Transverse colon (tissue), 4 donors: ENCODE results near the gene CKS1B. TPM values are rescaled to one million over a fixed set of nuclear protein-coding genes. Genes with fewer than 3 reads are reported as not detected.
A peak's percentile ranks its signal among the peaks of the same experiment; 100 is the strongest.

Experiments
- DNase-seq: peaks from one replicate; pipeline ENCODE4 v3.0.0-alpha.2; 2019
- H3K27ac ChIP-seq, 4 donors: fragments of 200-600 bp; sonication (generic); 2 replicates each; pipeline ENCODE4 v1.5.1; 2016 to 2018; ENCODE audit warnings: inconsistent platforms in 4 of 4
- H3K27me3 ChIP-seq: fragments of 200-600 bp; sonication (generic); 2 replicates; pipeline ENCODE4 v1.5.1; 2017; ENCODE audit warnings: inconsistent platforms
- H3K36me3 ChIP-seq, 4 donors: fragments of 200-600 bp; sonication (generic); 2 replicates each; pipeline ENCODE4 v1.5.1; 2017 to 2019; ENCODE audit warnings: inconsistent platforms in 4 of 4
- H3K4me1 ChIP-seq, 4 donors: fragments of 200-600 bp; sonication (generic); 2 replicates each; pipeline ENCODE4 v1.5.1; 2017 to 2020; ENCODE audit warnings: inconsistent platforms in 4 of 4
- H3K4me3 ChIP-seq, 4 donors: fragments of 200-600 bp; sonication (generic); 1 replicate in 1 of 4; 2 replicates in 3 of 4; pipeline versions ENCODE4 v1.5.1 to v1.6.1; 2017 to 2019; ENCODE audit warnings: inconsistent platforms in 4 of 4
- H3K9me3 ChIP-seq, 2 donors: fragments of 200-600 bp; sonication (generic); 2 replicates each; pipeline ENCODE4 v1.5.1; 2017 to 2019; ENCODE audit warnings: inconsistent platforms in 2 of 2
- CTCF ChIP-seq, 5 experiments: fragments of 200-600 bp in 3 of 5; fragments of 450-650 bp in 2 of 5; sonication (generic) in 3 of 5; IDR thresholded peaks; 1 replicate in 2 of 5; 2 replicates in 3 of 5; pipeline ENCODE4 v1.5.1; 2016 to 2017; ENCODE audit warnings: antibody characterized with exemption in 5 of 5, inconsistent platforms in 3 of 5, mild to moderate bottlenecking in 2 of 5, moderate library complexity in 1 of 5
- EP300 ChIP-seq: sonication (generic); formaldehyde crosslinking; IDR thresholded peaks from one replicate; pipeline ENCODE4 v1.6.1; 2017; ENCODE audit warnings: antibody characterized with exemption, low read depth
- POLR2A ChIP-seq: fragments of 450-650 bp; IDR thresholded peaks from one replicate; pipeline ENCODE4 v1.6.1; 2016; ENCODE audit warnings: antibody characterized with exemption, mild to moderate bottlenecking, moderate library complexity
- POLR2AphosphoS5 ChIP-seq, 3 donors: sonication (generic); formaldehyde crosslinking; IDR thresholded peaks; one replicate each; pipeline ENCODE4 v1.6.1; 2016; ENCODE audit warnings: antibody characterized with exemption in 3 of 3
- WGBS, 2 donors: methylation state at CpG; one replicate each; pipeline ENCODE4 v1.1.5; 2018; ENCODE audit warnings: low coverage in 1 of 2; 5-methylcytosine and 5-hydroxymethylcytosine counted together
- in situ Hi-C, 4 donors: fragments of 200-750 bp; cut with MboI; loops; one replicate each; pipeline versions ENCODE4 v1.15.0 to v1.15.1; 2017; ENCODE audit warnings: low sequenced_read_pairs in 3 of 4, low pct_ligation_motif_present in 1 of 4, low pct_unique_long_range_greater_than_20kb in 1 of 4
- intact Hi-C: fragments of 100-400 bp; cut with DNase I; formaldehyde crosslinking; loops from one replicate; pipeline ENCODE4 v1.15.1; 2023; ENCODE audit warnings: low total_unique reads
- total RNA-seq, 4 donors: library from RNA; depleted of rRNA; stranded (reverse); fragments of >200 nt; gene quantifications; one replicate each; pipeline ENCODE4 v1.1.0, GENCODE V29; 2016

The CKS1B gene
- total RNA-seq, 4 donors from 2014 or later, result 28.9 to 41.4 (median 35.2) TPM; not detected in 1

GRCh38 chr1:155005076-155006011 lies 30.9 kb downstream of the CKS1B start:
- intact Hi-C loops (no loop called here), in situ Hi-C loops (no loop called here)
- H3K9me3 ChIP-seq, result no peaks in the 10 kb centered on the region
- peak; percentile 86 for DNase-seq
- no peaks in the 10 kb centered on the region for H3K36me3 ChIP-seq
- H3K27me3 ChIP-seq, result no peaks in the 10 kb centered on the region
- H3K27ac ChIP-seq, result peak overlapping the region; percentile 96 to 100 (median 98)
- TF ChIP-seq EP300 (no peak), POLR2AphosphoS5 (IDR thresholded peaks at IDR 0.05) (peak; percentile 33 to 79 (median 77)), POLR2A (peak; percentile 41), CTCF (IDR thresholded peaks at IDR 0.05) (no peak)
- peak overlapping the region in 3 of 4 donors; percentile 66 to 86 (median 72) for H3K4me3 ChIP-seq
- peaks cover 31 to 66% (median 58%) of the 10 kb centered on the region in 4 donors for H3K4me1 ChIP-seq
- WGBS, 2 donors, result 17% methylated on average over 17 of the region's 17 CpGs; no CpG with 5 or more reads in 1 of the 2 donors

GRCh38 chr1:155006601-155007101 lies 32.2 kb downstream of the CKS1B start:
- Histone ChIP-seq H3K27ac (peak overlapping the region; percentile 96 to 100 (median 98)), H3K9me3 (no peaks in the 10 kb centered on the region), H3K27me3 (no peaks in the 10 kb centered on the region), H3K4me1 (peaks cover 36 to 78% (median 71%) of the 10 kb centered on the region in 4 donors), H3K36me3 (no peaks in the 10 kb centered on the region), H3K4me3 (peak overlapping the region in 1 of 4 donors; percentile 28)
- DNase-seq, result peak; percentile 37
- in situ Hi-C loops (no loop called here), intact Hi-C loops (no loop called here)
- TF ChIP-seq CTCF (IDR thresholded peaks at IDR 0.05) (no peak), EP300 (no peak), POLR2AphosphoS5 (IDR thresholded peaks at IDR 0.05) (no peak), POLR2A (no peak)
- 26 to 28% methylated on average over 2 of the region's 2 CpGs for WGBS, 2 donors

- Histone ChIP-seq H3K4me3 (peak overlapping the region in 2 of 4 donors; percentile 28 to 56), H3K27ac (peak overlapping the region; percentile 96 to 100 (median 98)), H3K27me3 (no peaks in the 10 kb centered on the region), H3K9me3 (no peaks in the 10 kb centered on the region), H3K4me1 (peaks cover 40 to 84% (median 78%) of the 10 kb centered on the region in 4 donors), H3K36me3 (no peaks in the 10 kb centered on the region)
- peak; percentile 91 for DNase-seq
- intact Hi-C loops (no loop called here), in situ Hi-C loops (no loop called here)
- WGBS, 2 donors, result 42% methylated on average over 6 of the region's 6 CpGs; no CpG with 5 or more reads in 1 of the 2 donors
- peak; percentile 71 for TF ChIP-seq POLR2A
- TF ChIP-seq POLR2AphosphoS5 (IDR thresholded peaks at IDR 0.05), result peak in 2 of 3 donors; percentile 64 to 88
- TF ChIP-seq CTCF (IDR thresholded peaks at IDR 0.05), result peak in 2 of 5 experiments; percentile 37 to 45
- TF ChIP-seq EP300, result peak; percentile 82
These were observed 32.9 kb downstream of the CKS1B start for GRCh38 chr1:155007251-155007828.
